Prostate gland (tissue), 2 donors: Measurements from ENCODE around the gene SLC1A6.

Source experiments
- POLR2A ChIP-seq: fragments of 450-650 bp; IDR thresholded peaks from one replicate; pipeline ENCODE4 v1.6.1; 2016; ENCODE audit warnings: antibody characterized with exemption, mild to moderate bottlenecking
- POLR2AphosphoS5 ChIP-seq: sonication (generic); formaldehyde crosslinking; IDR thresholded peaks from one replicate; pipeline ENCODE4 v1.6.1; 2017; ENCODE audit warnings: antibody characterized with exemption
- TF ChIP-seq, protein P1 (sequence below), 4 experiments: fragments of 200-600 bp in 2 of 4; fragments of 450-650 bp in 2 of 4; sonication (generic) in 2 of 4; IDR thresholded peaks; 1 replicate in 3 of 4; 2 replicates in 1 of 4; pipeline ENCODE4 v1.5.1; 2016 to 2019; ENCODE audit warnings: antibody characterized with exemption in 4 of 4, mild to moderate bottlenecking in 2 of 4, moderate library complexity in 2 of 4

DNA sequence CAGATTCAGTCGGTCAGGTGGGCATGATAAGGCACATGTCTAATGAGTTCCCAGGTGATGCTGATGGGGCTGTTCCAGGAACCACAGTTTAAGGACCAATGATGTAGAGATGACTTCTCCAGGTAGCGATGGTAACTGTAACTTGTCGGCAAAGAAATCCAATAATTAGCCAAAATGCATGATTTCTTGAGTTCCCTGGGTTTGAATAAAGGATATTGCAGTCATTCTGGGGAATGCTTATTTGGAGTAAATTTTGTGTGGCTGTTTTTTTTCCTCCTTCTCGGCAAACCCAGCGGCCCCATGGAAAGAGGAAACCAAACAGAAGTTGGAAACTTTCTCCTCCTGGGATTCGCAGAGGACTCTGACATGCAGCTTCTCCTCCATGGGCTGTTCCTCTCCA lies 38.5 kb downstream of the SLC1A6 start, which contains the start of gene OR7C2:
- TF ChIP-seq POLR2A: no peak
- TF ChIP-seq, protein P1, sequence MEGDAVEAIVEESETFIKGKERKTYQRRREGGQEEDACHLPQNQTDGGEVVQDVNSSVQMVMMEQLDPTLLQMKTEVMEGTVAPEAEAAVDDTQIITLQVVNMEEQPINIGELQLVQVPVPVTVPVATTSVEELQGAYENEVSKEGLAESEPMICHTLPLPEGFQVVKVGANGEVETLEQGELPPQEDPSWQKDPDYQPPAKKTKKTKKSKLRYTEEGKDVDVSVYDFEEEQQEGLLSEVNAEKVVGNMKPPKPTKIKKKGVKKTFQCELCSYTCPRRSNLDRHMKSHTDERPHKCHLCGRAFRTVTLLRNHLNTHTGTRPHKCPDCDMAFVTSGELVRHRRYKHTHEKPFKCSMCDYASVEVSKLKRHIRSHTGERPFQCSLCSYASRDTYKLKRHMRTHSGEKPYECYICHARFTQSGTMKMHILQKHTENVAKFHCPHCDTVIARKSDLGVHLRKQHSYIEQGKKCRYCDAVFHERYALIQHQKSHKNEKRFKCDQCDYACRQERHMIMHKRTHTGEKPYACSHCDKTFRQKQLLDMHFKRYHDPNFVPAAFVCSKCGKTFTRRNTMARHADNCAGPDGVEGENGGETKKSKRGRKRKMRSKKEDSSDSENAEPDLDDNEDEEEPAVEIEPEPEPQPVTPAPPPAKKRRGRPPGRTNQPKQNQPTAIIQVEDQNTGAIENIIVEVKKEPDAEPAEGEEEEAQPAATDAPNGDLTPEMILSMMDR (IDR thresholded peaks at IDR 0.05): no peak
- TF ChIP-seq POLR2AphosphoS5: no peak
